HG02763 (cell line): ENCODE data around the gene PRKCQ.
A peak's percentile ranks its signal among the peaks of the same experiment; 100 is the strongest.

ENCODE experiments used
- ATAC-seq: cut with Tn5 transposase; IDR thresholded peaks from one replicate; pipeline ENCODE4 v1.9.1; 2021; ENCODE audit warnings: mild to moderate bottlenecking, moderate library complexity; ENCODE audit not compliant: unreplicated experiment

PRKCQ gene

DNA sequence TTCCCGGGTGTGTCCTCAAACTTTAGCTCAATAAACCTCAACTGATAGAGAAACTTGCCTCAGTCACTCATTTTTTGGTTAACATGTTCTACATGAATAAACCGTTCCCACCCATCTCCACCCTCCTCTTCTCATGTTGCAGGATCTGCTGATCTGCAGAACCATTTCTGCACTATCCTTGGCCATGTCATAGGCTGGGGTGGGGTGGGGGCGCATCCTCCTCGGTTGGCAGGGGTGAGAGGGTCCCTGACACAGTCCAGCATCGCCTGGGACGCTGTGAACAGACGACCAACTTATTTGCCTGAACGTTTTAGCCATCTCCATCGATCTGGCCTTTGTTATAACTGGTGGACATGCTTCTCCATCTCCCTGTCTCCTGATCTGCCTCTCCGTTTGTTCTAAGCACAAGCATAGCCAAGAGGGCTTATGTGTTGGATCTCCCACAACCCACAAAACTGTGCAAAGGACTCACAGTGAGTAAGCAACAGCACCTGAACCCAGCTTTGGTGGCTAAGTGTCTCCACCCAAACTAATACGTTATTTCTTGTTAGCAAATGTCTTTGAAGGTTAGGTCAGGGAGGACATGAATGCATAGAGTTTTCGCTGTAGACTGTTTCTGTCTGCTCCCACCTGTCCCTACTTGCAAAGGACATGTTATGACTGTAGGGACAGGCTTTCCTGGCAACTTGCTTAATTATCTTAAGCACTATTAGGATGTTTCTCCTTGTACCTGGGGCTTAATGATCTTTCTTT is 51.7 kb downstream of the PRKCQ start:
- ATAC-seq, result no peak

DNA sequence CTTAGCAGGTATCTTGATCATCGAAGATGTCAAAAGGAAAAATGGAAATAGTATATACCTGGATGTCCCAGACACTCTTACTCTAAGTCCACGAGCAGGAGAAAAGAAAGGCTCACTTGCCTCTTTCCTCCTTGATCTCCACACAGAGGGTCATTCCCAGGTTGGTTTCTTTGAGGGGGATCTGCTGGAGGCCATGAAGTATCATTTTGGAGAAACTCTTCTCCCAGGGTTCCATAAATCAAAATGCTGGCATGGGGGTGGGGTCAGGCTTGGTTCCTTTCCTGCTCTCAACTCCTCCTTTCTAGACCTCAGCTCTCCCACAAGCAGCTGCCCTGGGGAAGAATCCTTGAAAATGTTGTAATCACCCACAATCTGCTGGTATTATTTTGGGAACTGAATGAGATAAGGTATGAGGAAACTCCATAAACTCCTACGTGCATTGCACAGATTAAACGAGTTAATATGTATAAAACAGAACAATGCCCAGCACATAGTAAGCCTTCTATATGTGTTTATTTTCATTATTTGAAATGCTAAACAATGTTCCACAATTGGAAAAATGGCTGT is 54.4 kb downstream of the PRKCQ start:
- ATAC-seq, result no peak

DNA sequence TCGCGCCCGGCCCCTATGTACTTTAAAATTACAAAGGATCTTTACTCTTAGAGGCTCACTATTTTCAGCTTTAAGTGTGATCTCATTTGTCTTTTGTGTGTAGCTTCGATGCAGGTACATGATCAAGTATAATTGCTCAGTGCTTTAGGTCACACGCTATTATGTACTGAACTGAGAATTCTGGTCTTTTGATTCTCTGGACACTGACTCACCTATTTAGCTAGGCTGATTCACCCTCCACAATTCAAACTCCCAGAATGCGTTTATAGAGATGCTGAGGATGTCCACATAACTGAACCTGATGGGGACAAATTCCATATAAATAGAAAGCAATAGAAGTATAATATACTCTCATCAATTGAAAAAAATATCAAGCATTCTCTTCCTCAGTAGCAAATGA is 57.8 kb downstream of the PRKCQ start:
- ATAC-seq, result no peak

DNA sequence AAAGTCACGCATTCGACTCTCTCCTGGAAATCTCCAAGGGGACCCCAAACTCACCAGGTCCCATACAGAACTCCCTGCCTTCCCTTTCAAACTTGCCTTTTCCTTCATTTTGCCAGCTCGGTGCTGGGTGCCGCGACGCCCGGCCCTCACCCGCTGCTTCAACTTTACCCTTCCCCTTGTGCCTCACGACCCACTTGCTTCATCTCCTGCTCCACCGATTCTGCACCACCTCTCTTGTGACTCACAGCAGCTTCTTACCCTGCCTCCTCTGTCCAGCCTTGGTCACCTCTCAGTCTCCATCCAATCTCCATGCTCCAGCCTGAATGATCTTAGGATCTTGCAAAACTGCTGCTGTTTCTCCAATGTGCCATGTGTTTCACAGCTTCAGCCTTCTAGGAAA is 59.9 kb downstream of the PRKCQ start:
- ATAC-seq, result no peak

DNA sequence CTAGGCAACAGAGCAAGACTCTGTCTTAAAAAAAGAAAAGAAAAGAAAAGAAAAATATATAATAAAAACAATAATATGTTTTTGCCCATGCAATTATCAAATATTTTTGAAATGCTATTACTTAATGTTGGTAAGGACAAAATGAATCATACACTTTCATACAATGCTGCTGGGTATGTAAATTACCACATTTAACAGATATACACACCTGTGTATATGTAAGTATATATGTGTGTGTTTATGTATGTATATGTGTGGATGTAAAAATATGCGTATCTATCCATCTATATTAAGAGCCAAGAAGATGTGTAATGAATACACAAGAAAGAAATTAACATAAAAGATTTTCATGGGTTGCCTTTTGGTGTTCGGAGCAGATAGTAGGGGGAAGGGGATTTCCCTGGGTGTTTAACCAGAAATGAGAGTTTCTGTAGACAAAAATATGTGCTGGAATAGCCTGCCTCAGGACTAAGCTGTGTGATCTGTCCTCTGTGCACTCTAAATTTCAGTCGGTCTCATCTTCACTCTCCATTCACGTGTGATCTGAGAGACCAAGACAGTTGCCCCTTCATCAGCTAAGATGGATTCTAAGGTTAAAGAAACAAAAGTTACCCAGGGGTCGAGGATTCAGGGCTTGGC is 61.2 kb downstream of the PRKCQ start:
- no peak for ATAC-seq

DNA sequence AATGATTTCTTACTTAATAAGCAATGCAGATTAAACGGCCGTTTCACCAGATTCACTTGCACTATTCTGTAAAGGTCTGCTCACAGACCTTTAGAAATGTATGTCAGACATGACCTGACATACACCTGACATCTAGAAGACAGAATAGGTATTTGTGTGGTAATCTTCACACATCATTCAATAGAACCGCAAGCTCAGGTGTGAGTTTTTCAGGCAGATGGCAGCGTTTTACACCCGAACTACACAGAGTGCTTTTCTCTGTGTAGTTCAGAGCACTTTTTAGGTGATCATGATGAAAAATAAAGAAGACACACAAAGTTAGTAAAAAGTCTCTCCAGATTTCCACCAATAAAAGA is 63.2 kb downstream of the PRKCQ start:
- ATAC-seq, result no peak

DNA sequence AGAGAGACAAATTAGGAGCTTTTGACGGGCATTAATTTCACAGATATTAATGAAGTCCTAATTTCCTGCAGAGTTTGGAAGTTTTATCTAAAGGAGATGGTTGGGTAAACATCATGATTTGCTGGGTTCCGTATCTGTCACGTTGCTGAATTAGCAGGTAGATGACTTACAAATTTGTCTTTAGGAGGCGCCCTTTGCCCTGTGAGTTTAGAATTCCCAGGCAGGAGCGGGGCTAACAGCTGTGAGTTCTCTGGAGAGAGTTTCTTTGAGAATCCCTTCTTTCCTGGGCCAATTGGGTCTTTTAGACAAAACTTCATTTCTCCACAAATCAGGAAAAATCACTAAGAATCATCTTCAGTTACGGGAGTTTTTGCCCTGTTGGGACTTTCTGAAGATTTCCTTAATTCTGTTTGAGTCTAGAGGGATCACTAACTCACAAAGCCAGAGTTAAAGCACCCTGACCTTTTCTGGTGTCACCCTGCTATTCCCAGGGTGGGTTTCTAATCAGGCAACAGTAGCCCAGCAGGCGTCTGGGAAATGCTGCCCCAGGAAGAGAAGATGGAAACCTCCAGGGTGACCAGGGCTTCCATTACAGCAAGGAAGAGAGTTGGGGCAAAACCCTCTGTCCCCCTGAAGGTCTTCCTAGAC is 63.7 kb downstream of the PRKCQ start:
- no peak for ATAC-seq

DNA sequence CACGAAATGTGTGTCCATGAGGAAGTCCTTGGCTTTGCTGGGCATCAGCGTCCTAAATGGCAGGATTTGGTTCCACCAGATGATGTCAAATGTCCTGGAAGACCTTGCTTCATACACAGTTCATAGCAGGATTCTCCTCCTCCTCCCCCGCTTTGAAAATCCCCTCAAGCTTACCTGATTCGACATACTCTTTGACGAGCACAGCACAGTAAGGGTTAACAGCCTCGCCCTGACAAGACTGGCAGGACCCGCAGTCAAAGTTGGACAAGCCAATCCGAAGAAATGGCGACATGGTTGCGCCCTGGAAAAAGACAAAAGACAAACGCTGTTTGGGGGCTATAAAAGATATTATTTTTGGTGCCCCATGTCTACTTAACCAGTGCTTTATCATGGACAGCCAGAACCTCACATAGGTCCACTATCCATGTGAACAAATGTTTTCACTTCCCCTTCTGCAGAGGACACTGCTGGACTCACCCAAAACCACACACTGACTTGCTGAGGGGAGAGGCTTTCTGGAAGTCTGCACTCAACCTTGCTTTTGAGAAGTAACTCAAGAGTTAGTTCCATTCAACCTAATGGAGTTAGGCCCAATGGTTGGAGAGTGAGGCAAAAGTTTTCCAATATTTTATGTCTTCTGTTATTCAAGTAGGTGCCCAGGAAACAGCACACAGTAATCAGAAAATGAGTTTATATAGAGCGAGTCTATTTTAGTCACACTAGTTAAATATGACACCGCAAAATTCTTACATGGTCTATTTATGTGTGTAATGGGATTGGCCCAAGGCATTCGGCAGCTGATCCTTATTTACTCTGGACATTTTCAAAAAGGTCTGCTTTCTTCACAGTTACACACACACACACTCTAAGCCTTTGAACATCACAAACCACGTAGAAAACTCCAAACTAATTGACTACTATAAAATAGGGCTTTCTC is 65.0 kb downstream of the PRKCQ start:
- no peak for ATAC-seq

DNA sequence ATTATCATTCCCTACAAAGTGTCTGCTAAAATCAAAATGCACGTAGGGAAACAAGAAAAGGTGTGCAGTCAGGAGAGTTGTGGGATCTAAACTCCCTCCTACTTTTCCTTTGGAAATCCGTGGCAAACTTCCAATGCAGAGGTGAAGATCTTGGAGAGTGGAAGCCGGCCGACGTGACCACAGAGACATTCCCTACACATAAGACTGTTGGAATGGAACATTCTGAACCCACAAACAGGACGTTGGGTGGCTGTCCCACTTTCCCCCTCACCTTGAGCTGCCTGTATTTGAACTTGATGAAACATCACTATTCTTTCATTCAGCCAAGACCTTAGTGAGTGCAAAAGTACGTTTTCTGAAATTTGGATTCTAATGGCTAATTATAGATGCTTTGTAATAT is 65.9 kb downstream of the PRKCQ start:
- no peak for ATAC-seq

DNA sequence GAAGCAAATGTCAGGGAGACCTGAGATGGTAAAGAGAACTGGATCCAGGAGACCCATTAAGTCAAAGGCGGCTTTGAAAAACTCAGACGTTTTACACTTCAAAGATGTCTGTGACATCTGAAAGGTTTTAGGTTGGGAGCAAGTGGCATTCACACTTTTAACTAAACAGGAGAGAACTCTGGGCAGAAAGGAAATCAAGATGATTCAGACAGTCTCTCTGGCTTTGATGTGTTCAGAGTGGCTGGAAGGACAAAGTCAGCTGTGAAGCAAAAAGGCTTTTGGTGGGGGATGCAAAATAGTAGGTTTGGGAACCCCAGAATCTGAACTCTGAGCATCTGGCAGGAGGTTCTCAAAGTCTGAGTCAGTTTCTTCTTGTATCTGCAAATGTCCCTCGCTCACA is 66.6 kb downstream of the PRKCQ start:
- no peak for ATAC-seq

DNA sequence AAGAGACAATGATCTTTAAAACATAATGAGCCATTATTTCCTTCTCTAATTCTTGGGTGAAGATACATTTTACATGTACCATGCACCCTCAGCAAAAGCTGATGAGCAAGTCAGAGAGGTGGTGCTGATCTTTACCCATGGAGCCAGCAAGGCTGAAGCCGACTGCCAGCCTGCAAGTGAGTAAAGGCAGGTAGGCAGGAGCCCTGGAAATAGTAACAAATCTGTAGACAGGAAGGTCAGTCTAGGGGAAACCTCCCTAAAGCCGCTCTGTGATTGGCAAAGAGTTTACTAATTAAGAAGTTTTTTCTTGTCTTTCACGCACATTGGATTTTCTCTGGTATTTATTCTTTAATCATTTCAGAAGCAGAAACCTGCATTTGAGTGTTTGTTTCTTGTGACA is 67.9 kb downstream of the PRKCQ start:
- no peak for ATAC-seq

DNA sequence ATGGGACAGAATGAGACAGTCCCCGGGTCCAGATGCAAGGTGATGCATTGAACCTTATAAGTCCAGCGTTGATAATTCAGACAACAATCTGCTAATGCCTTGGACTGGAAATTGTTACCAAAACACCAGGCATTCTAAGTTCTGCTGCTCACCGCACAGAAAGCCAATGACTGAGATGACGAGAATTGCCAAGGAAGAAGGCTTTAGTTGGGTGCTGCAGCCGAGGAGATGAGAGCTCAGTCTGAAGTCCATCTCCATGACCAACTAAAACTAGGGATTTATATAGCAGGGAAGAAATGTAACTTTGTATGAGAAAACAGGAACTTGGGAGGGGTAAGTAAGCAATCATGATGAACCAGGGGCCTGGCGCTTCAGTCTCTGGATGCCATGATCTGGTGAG is 68.7 kb downstream of the PRKCQ start:
- ATAC-seq, result no peak

DNA sequence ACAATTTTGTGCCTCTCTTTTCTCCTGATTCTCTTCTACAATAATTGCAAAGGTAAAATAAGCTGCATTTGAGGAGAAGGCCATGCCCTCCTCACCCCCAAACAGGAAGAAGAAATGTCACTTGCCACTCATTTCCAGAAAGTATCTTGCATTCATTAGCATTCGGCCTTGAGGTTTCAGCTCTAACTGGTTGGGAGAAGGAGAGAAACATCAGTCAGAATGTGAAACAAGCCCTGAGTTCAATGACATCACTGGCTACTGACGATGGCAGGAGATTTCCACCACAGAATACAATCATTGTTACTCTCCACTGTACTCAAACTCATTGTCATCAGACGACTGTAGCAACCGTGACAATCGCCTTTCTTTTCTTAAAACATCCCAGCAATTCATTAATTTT is 72.8 kb downstream of the PRKCQ start:
- ATAC-seq, result peak; percentile 67

DNA sequence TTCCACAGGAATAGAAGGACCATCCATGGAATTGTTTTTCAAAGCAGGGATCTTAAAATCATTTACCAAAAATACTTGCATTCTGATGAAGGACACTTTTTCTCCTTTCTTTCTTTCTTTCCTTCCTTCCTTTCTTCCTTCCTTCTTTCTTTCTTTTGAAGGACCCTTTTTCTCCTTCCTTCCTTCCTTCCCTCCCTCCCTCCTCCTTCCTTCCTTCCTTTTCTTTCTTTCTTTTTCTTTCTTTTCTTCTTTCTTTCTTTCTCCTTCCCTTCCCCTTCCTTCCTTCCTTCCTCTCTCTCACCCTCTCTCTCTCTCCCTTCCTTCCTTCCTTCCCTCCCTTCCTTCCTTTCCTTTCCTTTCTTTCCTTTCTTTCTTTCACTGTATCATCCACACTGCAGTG is 74.8 kb downstream of the PRKCQ start:
- no peak for ATAC-seq

DNA sequence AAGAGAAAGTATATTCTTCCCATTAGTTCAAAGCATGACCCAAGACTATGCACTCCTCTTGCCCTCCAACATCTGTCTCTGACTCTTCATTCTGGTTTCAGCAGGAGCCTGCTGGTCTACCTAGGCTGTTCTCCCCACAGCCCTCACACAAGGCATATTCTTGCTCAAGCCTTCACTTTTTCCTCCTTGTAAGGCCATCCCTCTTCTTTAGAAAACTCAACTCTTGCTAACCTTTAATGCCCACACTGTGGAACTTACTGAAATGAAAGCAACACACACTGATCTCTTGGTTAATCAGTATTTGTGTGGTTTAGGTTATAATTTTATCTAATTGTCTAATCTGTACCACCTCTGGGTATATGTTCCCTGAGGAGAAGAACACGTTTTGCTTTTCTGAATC is 75.8 kb downstream of the PRKCQ start:
- no peak for ATAC-seq

DNA sequence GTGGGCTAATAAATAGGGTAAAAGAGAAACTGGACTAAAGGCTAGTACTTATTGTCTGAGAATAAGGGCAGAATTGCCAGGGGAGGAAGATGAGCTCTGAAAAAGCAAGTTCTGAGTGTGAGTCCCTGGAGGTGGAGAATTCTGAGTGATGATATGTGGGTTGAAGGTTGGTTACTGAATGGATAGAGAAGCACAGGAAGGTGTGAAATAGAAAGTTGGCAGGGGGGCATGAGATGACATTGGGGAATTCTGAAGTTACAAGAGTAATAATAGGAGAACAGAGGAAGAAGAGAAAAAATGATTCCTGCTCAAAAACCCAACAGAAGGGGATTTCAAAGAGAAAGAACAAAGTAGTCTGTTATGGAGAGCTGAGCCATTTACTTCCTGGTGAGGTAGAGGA is 76.9 kb downstream of the PRKCQ start:
- ATAC-seq, result no peak

DNA sequence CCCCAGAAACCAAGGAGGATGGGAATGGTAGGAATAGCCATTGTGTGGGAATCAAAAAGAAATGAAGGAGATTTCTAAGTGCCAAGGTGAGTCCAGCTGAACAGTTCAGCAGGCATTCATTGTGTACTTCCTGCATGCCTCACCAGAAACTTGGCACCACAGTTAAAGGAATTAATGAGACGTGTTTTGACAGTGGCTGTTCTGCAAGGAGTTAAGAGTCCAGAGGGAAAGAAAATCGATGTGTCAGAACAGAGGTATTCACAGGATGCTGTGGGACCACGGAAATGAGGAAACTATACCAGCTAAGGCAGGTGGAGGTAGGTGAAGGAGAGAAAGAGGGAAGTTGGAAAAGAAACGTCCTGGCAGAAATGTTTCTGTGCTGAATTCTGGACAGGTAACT is 78.1 kb downstream of the PRKCQ start:
- ATAC-seq, result no peak

DNA sequence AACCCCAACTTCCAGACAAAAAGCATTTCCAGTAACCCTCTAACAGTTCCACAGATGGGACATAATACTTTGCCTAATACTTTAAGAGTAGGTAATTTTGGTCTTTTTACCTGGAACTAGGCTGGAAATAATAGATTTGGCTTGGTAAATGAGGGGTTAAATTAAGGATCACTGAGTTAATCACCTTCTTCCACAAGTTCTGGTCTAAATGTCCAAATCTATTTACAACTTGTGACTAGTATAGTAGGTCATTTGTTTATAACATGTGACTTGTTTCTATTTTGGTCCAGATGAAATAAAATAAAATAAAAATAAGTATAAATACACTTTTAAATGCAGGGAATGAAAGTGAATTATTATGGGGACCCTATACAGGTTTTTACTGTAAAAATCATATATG is 80.1 kb downstream of the PRKCQ start:
- ATAC-seq, result no peak

DNA sequence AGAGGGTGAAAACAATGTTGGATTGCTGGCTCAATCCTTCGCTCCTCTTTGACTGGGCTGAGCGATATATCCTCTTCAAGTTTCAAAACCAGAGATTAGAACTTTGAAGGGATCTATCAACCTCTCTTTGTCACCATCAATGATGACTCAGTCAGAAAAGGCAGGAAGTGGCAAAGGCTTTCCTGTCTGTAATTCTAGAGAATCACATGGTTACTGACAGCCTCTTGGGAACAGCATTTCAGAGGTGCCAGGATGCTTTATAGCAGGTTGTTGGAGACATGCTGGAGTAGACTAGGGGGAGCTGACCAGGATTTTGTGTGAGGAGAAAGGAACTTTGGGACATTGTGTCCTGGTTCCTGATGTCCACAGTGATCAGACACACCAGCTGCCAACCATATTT is 81.3 kb downstream of the PRKCQ start:
- ATAC-seq, result no peak

DNA sequence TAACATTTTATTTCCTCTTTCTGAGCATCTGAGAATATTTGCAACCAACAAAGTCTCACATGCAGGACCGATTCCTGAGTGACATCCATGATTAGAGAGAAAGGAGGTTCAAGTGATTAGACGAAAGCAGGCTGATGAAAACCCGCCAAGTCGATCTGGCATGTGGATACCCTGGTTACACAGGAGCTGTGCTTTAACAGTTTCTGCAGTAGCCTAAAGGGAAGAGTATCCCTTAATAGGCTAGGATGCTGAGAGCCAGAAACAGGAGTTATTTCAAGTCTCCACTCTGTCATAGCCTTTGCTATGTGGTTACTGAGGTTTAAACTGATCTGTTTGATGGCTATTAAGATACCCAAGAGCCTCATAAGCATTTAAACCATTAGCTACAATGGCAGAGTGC is 82.5 kb downstream of the PRKCQ start:
- no peak for ATAC-seq

DNA sequence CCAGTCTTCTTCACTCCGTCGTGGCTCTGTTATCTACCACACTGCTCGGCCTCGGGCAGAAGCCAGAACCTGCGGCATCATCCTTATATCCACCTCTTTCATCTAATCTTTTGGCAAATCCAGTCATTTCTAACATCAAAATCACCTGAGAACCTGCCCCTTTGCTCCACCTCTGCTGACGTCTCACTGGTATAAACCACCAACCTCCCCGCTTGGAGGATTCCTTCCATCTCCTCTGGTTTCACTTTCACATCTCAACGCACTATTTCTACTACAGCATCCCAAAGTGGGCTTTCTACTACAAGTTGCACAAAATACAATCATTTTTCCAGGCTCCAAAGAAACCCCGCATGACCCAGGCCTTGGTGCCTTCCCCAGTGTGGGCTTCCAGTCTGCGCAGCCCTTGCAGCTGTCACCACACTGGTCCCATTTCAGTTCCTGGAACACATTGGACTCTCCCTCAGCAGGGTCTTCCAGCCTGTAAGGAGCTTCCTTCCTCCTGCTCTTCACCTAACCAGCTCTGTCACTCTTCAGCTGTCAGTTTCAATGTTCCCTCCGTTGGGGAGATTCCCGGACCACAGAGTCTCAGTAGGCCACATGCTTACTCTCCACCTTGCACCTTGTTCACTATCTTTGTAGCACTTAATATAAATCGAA is 85.0 kb downstream of the PRKCQ start:
- no peak for ATAC-seq
